Measurements from ENCODE around the gene PALMD. TPM values are rescaled to one million over a fixed set of nuclear protein-coding genes. Genes with fewer than 3 reads are reported as not detected.

PALMD gene
- total RNA-seq, 1 donor from 2014 or later, result 1.4 TPM

DNA sequence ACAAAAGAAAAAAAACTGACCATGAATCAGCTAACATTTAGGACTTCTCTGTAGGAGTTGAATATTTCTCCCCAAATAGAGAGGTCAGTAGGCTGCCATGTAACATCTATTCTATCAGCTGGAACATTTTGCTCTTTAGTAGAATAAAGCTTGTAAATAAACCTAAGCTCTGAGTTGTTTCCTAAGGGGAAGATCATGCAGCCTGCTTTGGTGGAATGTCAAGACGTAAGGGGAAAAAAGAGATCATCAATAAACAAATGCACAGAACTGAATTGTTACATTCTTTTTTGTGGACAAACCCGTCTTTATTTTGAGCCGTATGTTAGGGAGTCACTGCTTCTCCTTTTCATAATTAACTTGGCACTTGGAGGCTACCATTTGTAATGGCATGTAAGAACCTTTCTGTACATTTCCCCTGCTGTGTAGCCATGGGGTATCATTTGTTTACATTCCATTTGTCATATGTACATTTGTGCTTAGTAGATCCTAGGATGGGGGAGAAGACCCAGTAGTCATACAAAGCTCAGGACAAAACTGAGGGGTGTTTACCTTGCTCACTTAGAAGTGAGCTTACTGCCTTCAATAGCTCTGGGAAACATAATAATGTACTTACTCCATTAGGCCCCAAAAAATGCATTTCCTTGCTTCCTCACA lies 10.8 kb upstream of the PALMD start:
- no peak overlapping the region for H3K4me3 ChIP-seq (ENCODE audit: low read depth, low read length)
- no peak for DNase-seq (ENCODE audit: low read depth)
- TF ChIP-seq CTCF (conservative IDR thresholded peaks at IDR 0.05; ENCODE audit: low read depth, low read length), result no peak

GRCh38 chr1:99635664-99636063 lies 10.2 kb upstream of the PALMD start:
- H3K4me3 ChIP-seq (ENCODE audit: low read depth, low read length), result no peak overlapping the region
- no peak for TF ChIP-seq CTCF (conservative IDR thresholded peaks at IDR 0.05; ENCODE audit: low read depth, low read length)
- DNase-seq (ENCODE audit: low read depth), result no peak

DNA sequence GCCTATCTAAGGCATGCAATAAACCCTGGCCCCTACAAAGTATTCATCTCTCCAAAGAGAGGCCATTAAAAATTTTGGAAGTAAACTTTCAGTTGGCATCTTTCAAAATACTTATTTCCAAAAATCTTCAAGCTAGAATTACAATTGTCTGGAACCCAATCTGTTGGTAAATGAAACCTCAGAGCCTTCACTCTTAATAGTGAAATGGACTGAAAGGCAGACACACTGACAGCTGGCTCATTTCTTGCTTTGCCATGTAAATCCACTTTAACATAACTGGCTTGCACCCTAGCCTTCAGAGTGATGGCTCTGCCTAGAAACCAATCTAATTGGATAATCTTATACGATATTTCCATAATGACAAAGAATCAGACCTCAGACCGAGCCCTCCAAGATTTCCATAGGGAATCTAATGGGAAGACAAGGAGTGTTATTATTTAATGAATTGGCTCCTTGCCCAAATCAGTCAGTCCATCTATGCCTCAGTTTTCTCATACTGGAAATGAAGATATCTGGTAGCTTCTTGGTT lies 9.2 kb upstream of the PALMD start:
- no peak for TF ChIP-seq CTCF (conservative IDR thresholded peaks at IDR 0.05; ENCODE audit: low read depth, low read length)
- no peak overlapping the region for H3K4me3 ChIP-seq (ENCODE audit: low read depth, low read length)
- DNase-seq (ENCODE audit: low read depth), result no peak

- H3K4me3 ChIP-seq (ENCODE audit: low read depth, low read length), result no peak overlapping the region
- no peak for DNase-seq (ENCODE audit: low read depth)
- TF ChIP-seq CTCF (conservative IDR thresholded peaks at IDR 0.05; ENCODE audit: low read depth, low read length), result no peak
Observed at GRCh38 chr1:99638853-99639252, 7.1 kb upstream of the PALMD start.

DNA sequence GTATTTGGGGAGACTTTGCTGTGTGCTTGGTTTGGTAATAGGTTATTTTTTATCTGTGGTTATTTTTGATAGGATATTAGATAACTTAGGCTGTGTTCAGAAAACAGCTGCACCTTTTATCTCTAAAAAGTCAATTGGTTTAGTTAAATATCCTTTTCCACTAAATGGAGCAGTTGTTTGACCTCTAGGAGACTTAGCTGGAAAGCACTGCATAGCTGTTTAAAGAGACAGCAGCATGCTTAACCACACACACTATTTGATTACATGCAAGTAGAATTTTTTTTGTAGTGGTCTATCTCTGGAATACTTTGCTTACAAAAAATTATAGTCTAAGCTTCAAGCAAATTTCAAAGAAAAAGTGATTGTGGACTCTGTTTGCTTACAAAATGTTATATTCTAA lies 6.5 kb upstream of the PALMD start:
- DNase-seq (ENCODE audit: low read depth), result no peak
- no peak for TF ChIP-seq CTCF (conservative IDR thresholded peaks at IDR 0.05; ENCODE audit: low read depth, low read length)

GRCh38 chr1:99639945-99640344 lies 6.0 kb upstream of the PALMD start:
- no peak for DNase-seq (ENCODE audit: low read depth)
- no peak overlapping the region for H3K4me3 ChIP-seq (ENCODE audit: low read depth, low read length)

More for the DNA sequence above, 6.5 kb upstream of the PALMD start:
- H3K4me3 ChIP-seq (ENCODE audit: low read depth, low read length), result no peak overlapping the region

More at GRCh38 chr1:99639945-99640344, 6.0 kb upstream of the PALMD start:
- no peak for TF ChIP-seq CTCF (conservative IDR thresholded peaks at IDR 0.05; ENCODE audit: low read depth, low read length)

Measured in epithelial cell of proximal tubule (primary cell).